Liver (tissue), 9 donors: ENCODE results near the gene KMT2E. TPM values are rescaled to one million over a fixed set of nuclear protein-coding genes. Genes with fewer than 3 reads are reported as not detected.

ENCODE experiments used
- DNase-seq: peaks from one replicate; pipeline ENCODE4 v3.0.0-alpha.2; 2017; ENCODE audit warnings: low spot score
- H3K27ac ChIP-seq, 2 donors: one replicate each; pipeline ENCODE4 v1.7.0; 2013; ENCODE audit warnings: inconsistent platforms in 2 of 2, low read length in 2 of 2, control low read depth in 1 of 2, low read depth in 1 of 2, mild to moderate bottlenecking in 1 of 2
- H3K27me3 ChIP-seq, 4 donors: one replicate each; pipeline versions ENCODE4 v1.6.1 to v1.7.0; 2013; ENCODE audit warnings: low read length in 3 of 4, inconsistent platforms in 1 of 4, mild to moderate bottlenecking in 1 of 4, moderate library complexity in 1 of 4; ENCODE audit not compliant: control insufficient read depth in 4 of 4, insufficient read depth in 4 of 4
- H3K36me3 ChIP-seq, 4 donors: one replicate each; pipeline versions ENCODE4 v1.6.1 to v1.7.0; 2013; ENCODE audit warnings: low read length in 3 of 4, mild to moderate bottlenecking in 3 of 4, low read depth in 1 of 4, moderate library complexity in 1 of 4; ENCODE audit not compliant: control insufficient read depth in 4 of 4, insufficient read depth in 3 of 4
- H3K4me1 ChIP-seq, 4 donors: one replicate each; pipeline versions ENCODE4 v1.6.1 to v1.7.0; 2013; ENCODE audit warnings: low read length in 3 of 4, mild to moderate bottlenecking in 3 of 4, moderate library complexity in 1 of 4; ENCODE audit not compliant: control insufficient read depth in 4 of 4, insufficient read depth in 4 of 4
- H3K4me3 ChIP-seq, 3 donors: one replicate each; pipeline versions ENCODE4 v1.6.1 to v1.7.0; 2013; ENCODE audit warnings: low read length in 3 of 3, control low read depth in 1 of 3, low read depth in 1 of 3, mild to moderate bottlenecking in 1 of 3
- H3K9ac ChIP-seq, 2 donors: one replicate each; pipeline ENCODE4 v1.7.0; 2013; ENCODE audit warnings: low read length in 2 of 2, mild to moderate bottlenecking in 2 of 2, moderate library complexity in 2 of 2, control low read depth in 1 of 2, low read depth in 1 of 2
- H3K9me3 ChIP-seq, 4 donors: one replicate each; pipeline versions ENCODE4 v1.6.1 to v1.7.0; 2013; ENCODE audit warnings: low read length in 3 of 4; ENCODE audit not compliant: control insufficient read depth in 4 of 4
- EGR1 ChIP-seq, 2 donors: IDR thresholded peaks; 2 replicates each; pipeline ENCODE4 v1.6.1; 2016 to 2018; ENCODE audit warnings: antibody characterized with exemption in 2 of 2, low read depth in 2 of 2
- FOXA1 ChIP-seq: IDR thresholded peaks from 2 replicates; pipeline ENCODE4 v1.6.1; 2016; ENCODE audit warnings: antibody characterized with exemption
- FOXA2 ChIP-seq: IDR thresholded peaks from 2 replicates; pipeline ENCODE4 v1.6.1; 2016; ENCODE audit warnings: antibody characterized with exemption
- GABPA ChIP-seq, 2 donors: IDR thresholded peaks in 1 of 2; conservative IDR thresholded peaks in 1 of 2; 2 replicates each; pipeline ENCODE4 v1.6.1; 2016; ENCODE audit warnings: antibody characterized with exemption in 2 of 2, mild to moderate bottlenecking in 1 of 2, moderate library complexity in 1 of 2
- HNF4A ChIP-seq, 2 donors: conservative IDR thresholded peaks; 2 replicates each; pipeline ENCODE4 v1.6.1; 2016; ENCODE audit warnings: antibody characterized with exemption in 2 of 2, mild to moderate bottlenecking in 2 of 2
- HNF4G ChIP-seq: IDR thresholded peaks from 2 replicates; pipeline ENCODE4 v1.6.1; 2016; ENCODE audit warnings: antibody characterized with exemption
- JUND ChIP-seq, 2 donors: IDR thresholded peaks; 2 replicates each; pipeline ENCODE4 v1.6.1; 2016; ENCODE audit warnings: antibody characterized with exemption in 2 of 2
- NR2F2 ChIP-seq: IDR thresholded peaks from 2 replicates; pipeline ENCODE4 v1.6.1; 2016; ENCODE audit warnings: antibody characterized with exemption
- RAD21 ChIP-seq, 2 donors: IDR thresholded peaks; 2 replicates each; pipeline ENCODE4 v1.6.1; 2016; ENCODE audit warnings: antibody characterized with exemption in 2 of 2, mild to moderate bottlenecking in 2 of 2
- RXRA ChIP-seq, 2 donors: IDR thresholded peaks; 2 replicates each; pipeline ENCODE4 v1.6.1; 2017 to 2018; ENCODE audit warnings: antibody characterized with exemption in 2 of 2, mild to moderate bottlenecking in 1 of 2
- SP1 ChIP-seq: IDR thresholded peaks from 2 replicates; pipeline ENCODE4 v1.6.1; 2018; ENCODE audit warnings: antibody characterized with exemption, mild to moderate bottlenecking
- TAF1 ChIP-seq: conservative IDR thresholded peaks from 2 replicates; pipeline ENCODE4 v1.6.1; 2016; ENCODE audit warnings: antibody characterized with exemption, mild to moderate bottlenecking
- YY1 ChIP-seq: IDR thresholded peaks from 2 replicates; pipeline ENCODE4 v1.6.1; 2016; ENCODE audit warnings: antibody characterized with exemption, mild to moderate bottlenecking
- WGBS: extraction: QIAGEN DNeasy Blood & Tissue Kit; methylation state at CpG from one replicate; pipeline ENCODE4 v1.1.7; 2013; 5-methylcytosine and 5-hydroxymethylcytosine counted together
- polyA plus RNA-seq, 2 donors: library from polyadenylated mRNA; stranded (reverse) in 1 of 2; unstranded in 1 of 2; fragments of 200-250 nt in 1 of 2; fragments of >200 nt in 1 of 2; fragmentation: Nextera tagmentation in 1 of 2; extraction: Ambion mirVana in 1 of 2; gene quantifications; one replicate each; pipeline versions ENCODE4 v1.2.1 to v1.2.3, GENCODE V29; 2013 to 2015
- total RNA-seq, 2 donors: library from RNA; depleted of rRNA; stranded (reverse); fragments of >200 nt; gene quantifications; one replicate each; pipeline ENCODE4 v1.2.3, GENCODE V29; 2014
- TF ChIP-seq, protein P1 (sequence below): fragments of 150-350 bp; IDR thresholded peaks from 2 replicates; pipeline ENCODE4 v1.5.1; 2017; ENCODE audit warnings: improper control_type of control experiment, low read depth, low read length; ENCODE audit not compliant: missing input control
- TF ChIP-seq, protein P2 (sequence below): IDR thresholded peaks from 2 replicates; pipeline ENCODE4 v1.6.1; 2016; ENCODE audit warnings: antibody characterized with exemption
- TF ChIP-seq, protein P3 (sequence below): IDR thresholded peaks from 2 replicates; pipeline ENCODE4 v1.6.1; 2016; ENCODE audit warnings: antibody characterized with exemption
- TF ChIP-seq, protein P4 (sequence below): IDR thresholded peaks from 2 replicates; pipeline ENCODE4 v1.6.1; 2016; ENCODE audit warnings: antibody characterized with exemption, mild to moderate bottlenecking
- donor health status: healthy.
- donor health status: healthy.
- donor health status: healthy.
- donor health status: healthy.
- donor health status: healthy.

The KMT2E gene
- total and polyA plus RNA-seq, 4 donors, result 7.1 to 55.6 (median 42.4) TPM

DNA sequence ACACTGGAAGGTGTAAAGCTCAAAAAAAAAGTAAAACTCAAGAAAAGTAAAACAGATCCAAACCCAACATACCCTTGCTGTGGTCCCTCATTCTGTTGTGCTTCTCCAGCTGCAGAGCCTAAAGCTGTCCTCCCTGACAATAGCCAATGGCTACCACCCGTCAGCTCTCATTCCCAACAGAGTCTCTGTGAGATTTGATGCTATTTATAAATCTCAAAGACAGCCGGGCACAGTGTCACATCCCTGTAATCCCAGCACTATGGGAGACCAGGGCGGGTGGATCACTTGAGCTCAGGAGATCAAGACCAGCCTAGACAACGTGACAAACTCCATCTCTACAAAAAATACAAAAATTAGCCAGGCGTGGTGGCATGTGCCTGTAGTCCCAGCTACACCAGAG is 116.0 kb downstream of the KMT2E start:
- Histone ChIP-seq H3K27ac (no peak overlapping the region), H3K9me3 (no peaks in the 10 kb centered on the region), H3K9ac (no peak overlapping the region), H3K27me3 (no peaks in the 10 kb centered on the region), H3K4me1 (peaks cover 2 to 21% (median 13%) of the 10 kb centered on the region in 4 donors), H3K36me3 (peaks cover 0 to 10% (median 0%) of the 10 kb centered on the region in 4 donors), H3K4me3 (no peak overlapping the region)
- no peak for DNase-seq
- TF ChIP-seq NR2F2 (no peak), HNF4G (no peak), HNF4A (conservative IDR thresholded peaks at IDR 0.05) (no peak), RAD21 (IDR thresholded peaks at IDR 0.05) (no peak), SP1 (no peak), JUND (IDR thresholded peaks at IDR 0.05) (no peak), EGR1 (IDR thresholded peaks at IDR 0.05; ENCODE audit: low read depth in 2 of 2) (no peak)
- TF ChIP-seq, protein P1, sequence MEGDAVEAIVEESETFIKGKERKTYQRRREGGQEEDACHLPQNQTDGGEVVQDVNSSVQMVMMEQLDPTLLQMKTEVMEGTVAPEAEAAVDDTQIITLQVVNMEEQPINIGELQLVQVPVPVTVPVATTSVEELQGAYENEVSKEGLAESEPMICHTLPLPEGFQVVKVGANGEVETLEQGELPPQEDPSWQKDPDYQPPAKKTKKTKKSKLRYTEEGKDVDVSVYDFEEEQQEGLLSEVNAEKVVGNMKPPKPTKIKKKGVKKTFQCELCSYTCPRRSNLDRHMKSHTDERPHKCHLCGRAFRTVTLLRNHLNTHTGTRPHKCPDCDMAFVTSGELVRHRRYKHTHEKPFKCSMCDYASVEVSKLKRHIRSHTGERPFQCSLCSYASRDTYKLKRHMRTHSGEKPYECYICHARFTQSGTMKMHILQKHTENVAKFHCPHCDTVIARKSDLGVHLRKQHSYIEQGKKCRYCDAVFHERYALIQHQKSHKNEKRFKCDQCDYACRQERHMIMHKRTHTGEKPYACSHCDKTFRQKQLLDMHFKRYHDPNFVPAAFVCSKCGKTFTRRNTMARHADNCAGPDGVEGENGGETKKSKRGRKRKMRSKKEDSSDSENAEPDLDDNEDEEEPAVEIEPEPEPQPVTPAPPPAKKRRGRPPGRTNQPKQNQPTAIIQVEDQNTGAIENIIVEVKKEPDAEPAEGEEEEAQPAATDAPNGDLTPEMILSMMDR, result no peak
- TF ChIP-seq, protein P2, sequence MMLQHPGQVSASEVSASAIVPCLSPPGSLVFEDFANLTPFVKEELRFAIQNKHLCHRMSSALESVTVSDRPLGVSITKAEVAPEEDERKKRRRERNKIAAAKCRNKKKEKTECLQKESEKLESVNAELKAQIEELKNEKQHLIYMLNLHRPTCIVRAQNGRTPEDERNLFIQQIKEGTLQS, result no peak
- TF ChIP-seq, protein P3, sequence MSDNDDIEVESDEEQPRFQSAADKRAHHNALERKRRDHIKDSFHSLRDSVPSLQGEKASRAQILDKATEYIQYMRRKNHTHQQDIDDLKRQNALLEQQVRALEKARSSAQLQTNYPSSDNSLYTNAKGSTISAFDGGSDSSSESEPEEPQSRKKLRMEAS, result no peak
- 96% methylated on average over 5 of the region's 5 CpGs for WGBS

DNA sequence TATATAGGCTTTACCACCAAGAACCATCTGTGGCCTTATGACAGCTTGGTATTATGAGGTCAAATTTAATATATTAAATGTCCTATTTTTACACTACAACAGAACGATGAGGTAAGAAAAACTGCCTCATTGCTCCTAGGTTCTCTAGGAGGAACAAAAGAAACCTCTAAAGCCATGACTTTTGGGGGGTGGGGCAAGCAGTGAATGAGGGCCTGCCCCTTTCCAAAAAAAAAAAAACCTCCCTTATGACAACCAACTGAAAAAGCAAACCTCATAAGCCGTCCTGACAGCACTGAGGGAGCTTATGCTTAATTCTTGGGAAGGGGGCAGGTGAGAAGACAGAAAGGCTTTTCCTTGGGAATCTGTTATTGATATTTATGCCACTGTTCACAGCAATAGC is 116.6 kb downstream of the KMT2E start:
- WGBS, result 88% methylated on average over 2 of the region's 2 CpGs

DNA sequence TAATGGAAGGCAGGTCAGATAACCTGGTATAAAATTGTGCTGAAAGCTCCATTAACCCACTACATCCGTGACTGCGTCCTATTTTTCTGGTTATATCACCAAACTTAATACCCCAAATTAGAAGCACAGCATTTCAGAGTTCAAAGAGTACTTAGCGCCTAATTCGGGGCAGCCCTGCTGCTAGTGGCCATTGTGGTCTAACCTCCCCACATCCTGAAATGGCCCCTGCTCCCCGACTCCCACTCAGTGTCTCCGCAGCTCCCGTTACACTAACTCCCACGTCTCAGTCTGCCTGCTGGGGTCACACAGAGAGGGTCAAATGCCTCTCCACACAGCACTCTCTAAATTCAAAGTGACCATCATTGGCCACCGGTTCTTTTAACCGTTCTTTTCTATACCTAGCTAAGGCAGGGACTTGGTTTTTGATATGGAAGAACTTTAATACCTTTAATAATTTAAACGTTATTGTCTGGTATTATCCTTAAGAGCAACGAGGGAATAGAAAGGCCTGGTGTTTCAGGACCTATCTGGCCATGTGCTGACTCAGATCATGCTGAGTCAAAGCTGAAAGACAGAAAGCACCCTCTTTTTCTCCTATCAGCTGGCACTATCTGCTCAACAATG is 117.1 kb downstream of the KMT2E start:
- peaks cover 0 to 7% (median 0%) of the 10 kb centered on the region in 4 donors for H3K36me3 ChIP-seq
- H3K9ac ChIP-seq, result no peak overlapping the region
- DNase-seq, result no peak
- H3K4me1 ChIP-seq, result peaks cover 2 to 14% (median 10%) of the 10 kb centered on the region in 4 donors
- no peak overlapping the region for H3K27ac ChIP-seq
- 90% methylated on average over 12 of the region's 12 CpGs for WGBS
- no peaks in the 10 kb centered on the region for H3K9me3 ChIP-seq
- H3K27me3 ChIP-seq, result no peaks in the 10 kb centered on the region
- no peak overlapping the region for H3K4me3 ChIP-seq
- TF ChIP-seq HNF4A (conservative IDR thresholded peaks at IDR 0.05) (no peak), SP1 (no peak), TAF1 (no peak), GABPA (IDR thresholded peaks at IDR 0.05 in 1 of 2, conservative IDR thresholded peaks at IDR 0.05 in 1 of 2) (no peak), YY1 (no peak), HNF4G (no peak), RXRA (IDR thresholded peaks at IDR 0.05) (no peak), RAD21 (IDR thresholded peaks at IDR 0.05) (no peak), NR2F2 (no peak), JUND (IDR thresholded peaks at IDR 0.05) (no peak), EGR1 (IDR thresholded peaks at IDR 0.05; ENCODE audit: low read depth in 2 of 2) (no peak), FOXA2 (no peak), FOXA1 (no peak)
- TF ChIP-seq, protein P4, sequence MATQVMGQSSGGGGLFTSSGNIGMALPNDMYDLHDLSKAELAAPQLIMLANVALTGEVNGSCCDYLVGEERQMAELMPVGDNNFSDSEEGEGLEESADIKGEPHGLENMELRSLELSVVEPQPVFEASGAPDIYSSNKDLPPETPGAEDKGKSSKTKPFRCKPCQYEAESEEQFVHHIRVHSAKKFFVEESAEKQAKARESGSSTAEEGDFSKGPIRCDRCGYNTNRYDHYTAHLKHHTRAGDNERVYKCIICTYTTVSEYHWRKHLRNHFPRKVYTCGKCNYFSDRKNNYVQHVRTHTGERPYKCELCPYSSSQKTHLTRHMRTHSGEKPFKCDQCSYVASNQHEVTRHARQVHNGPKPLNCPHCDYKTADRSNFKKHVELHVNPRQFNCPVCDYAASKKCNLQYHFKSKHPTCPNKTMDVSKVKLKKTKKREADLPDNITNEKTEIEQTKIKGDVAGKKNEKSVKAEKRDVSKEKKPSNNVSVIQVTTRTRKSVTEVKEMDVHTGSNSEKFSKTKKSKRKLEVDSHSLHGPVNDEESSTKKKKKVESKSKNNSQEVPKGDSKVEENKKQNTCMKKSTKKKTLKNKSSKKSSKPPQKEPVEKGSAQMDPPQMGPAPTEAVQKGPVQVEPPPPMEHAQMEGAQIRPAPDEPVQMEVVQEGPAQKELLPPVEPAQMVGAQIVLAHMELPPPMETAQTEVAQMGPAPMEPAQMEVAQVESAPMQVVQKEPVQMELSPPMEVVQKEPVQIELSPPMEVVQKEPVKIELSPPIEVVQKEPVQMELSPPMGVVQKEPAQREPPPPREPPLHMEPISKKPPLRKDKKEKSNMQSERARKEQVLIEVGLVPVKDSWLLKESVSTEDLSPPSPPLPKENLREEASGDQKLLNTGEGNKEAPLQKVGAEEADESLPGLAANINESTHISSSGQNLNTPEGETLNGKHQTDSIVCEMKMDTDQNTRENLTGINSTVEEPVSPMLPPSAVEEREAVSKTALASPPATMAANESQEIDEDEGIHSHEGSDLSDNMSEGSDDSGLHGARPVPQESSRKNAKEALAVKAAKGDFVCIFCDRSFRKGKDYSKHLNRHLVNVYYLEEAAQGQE, result no peak
- TF ChIP-seq, protein P2, result no peak
- TF ChIP-seq, protein P3, result no peak
- TF ChIP-seq, protein P1, result no peak

More for the DNA sequence above, 116.6 kb downstream of the KMT2E start:
- Histone ChIP-seq H3K4me3 (no peak overlapping the region), H3K36me3 (peaks cover 0 to 10% (median 0%) of the 10 kb centered on the region in 4 donors), H3K27ac (no peak overlapping the region), H3K27me3 (no peaks in the 10 kb centered on the region), H3K9me3 (no peaks in the 10 kb centered on the region), H3K4me1 (peaks cover 2 to 18% (median 12%) of the 10 kb centered on the region in 4 donors), H3K9ac (no peak overlapping the region)
- TF ChIP-seq HNF4G, result no peak
- TF ChIP-seq EGR1 (IDR thresholded peaks at IDR 0.05; ENCODE audit: low read depth in 2 of 2), result no peak
- no peak for DNase-seq
